Endothelial cell (in vitro differentiated cells): ENCODE data around the gene TMEM98. TPM values are rescaled to one million over a fixed set of nuclear protein-coding genes. Genes with fewer than 3 reads are reported as not detected.
"Not testable (repeated sequence)": the region's sequence is repeated elsewhere in the genome, so short reads cannot be mapped to it uniquely, and the experiment has no call there.

Source experiments
- DNase-seq: peaks from one replicate; pipeline ENCODE4 v3.0.0; 2021; ENCODE audit warnings: low spot score
- H3K27ac Mint-ChIP-seq: one replicate; pipeline ENCODE4 v1.8.0; 2021; ENCODE audit warnings: mixed read lengths, inconsistent platforms; ENCODE audit not compliant: unreplicated experiment
- H3K27me3 Mint-ChIP-seq: one replicate; pipeline ENCODE4 v1.8.0; 2021; ENCODE audit warnings: mild to moderate bottlenecking, moderate library complexity, mixed read lengths, inconsistent platforms; ENCODE audit not compliant: unreplicated experiment
- H3K36me3 Mint-ChIP-seq: one replicate; pipeline ENCODE4 v1.8.0; 2021; ENCODE audit warnings: mild to moderate bottlenecking, low read depth, mixed read lengths, inconsistent platforms; ENCODE audit not compliant: unreplicated experiment
- H3K4me1 Mint-ChIP-seq: one replicate; pipeline ENCODE4 v1.8.0; 2021; ENCODE audit warnings: mild to moderate bottlenecking, mixed read lengths, inconsistent platforms; ENCODE audit not compliant: unreplicated experiment
- H3K4me3 Mint-ChIP-seq: one replicate; pipeline ENCODE4 v1.8.0; 2021; ENCODE audit warnings: mild to moderate bottlenecking, mixed read lengths, inconsistent platforms; ENCODE audit not compliant: unreplicated experiment
- H3K9me3 Mint-ChIP-seq: one replicate; pipeline ENCODE4 v1.8.0; 2021; ENCODE audit warnings: mixed read lengths, inconsistent platforms; ENCODE audit not compliant: unreplicated experiment
- total RNA-seq: library from RNA; stranded (reverse); fragmentation: NEBNext Ultra II Directional; extraction: Animal tissue kit (Norgen Biotek cat#: 25700); gene quantifications from one replicate; pipeline ENCODE4 v1.2.1, GENCODE V29; 2021; ENCODE audit not compliant: unreplicated experiment
- TF ChIP-seq, protein P1 (sequence below): fragments of 200-600 bp; sonication (generic); IDR thresholded peaks from one replicate; pipeline ENCODE4 v1.5.0; 2021; ENCODE audit warnings: antibody characterized with exemption; ENCODE audit not compliant: unreplicated experiment

TMEM98 gene
- total RNA-seq, 1 donor from 2014 or later: 84.2 TPM

DNA sequence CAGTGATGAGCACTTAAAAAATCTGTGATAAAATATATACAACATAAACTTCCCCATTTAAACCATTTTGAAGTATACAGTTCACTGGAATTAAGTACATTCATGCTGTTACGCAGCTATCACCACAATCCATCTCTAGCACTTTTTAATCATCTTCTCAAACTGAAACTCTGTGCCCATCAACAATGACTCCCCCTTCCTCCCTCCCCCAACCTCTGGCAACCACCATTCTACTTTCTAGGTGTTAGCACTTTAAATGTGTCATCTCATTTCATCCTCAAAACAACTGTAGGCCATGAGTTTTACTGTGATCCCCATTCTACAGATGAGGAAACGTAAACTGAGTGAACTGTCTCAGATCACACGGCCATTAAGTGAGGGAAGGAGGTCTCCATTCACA is 13.8 kb upstream of the TMEM98 start:
- Mint-ChIP-seq H3K4me3 (no peak overlapping the region), H3K27me3 (peaks cover 5% of the 10 kb centered on the region), H3K36me3 (no peaks in the 10 kb centered on the region), H3K4me1 (peaks cover 5% of the 10 kb centered on the region), H3K9me3 (no peaks in the 10 kb centered on the region), H3K27ac (no peak overlapping the region)
- no peak for DNase-seq
- TF ChIP-seq, protein P1, sequence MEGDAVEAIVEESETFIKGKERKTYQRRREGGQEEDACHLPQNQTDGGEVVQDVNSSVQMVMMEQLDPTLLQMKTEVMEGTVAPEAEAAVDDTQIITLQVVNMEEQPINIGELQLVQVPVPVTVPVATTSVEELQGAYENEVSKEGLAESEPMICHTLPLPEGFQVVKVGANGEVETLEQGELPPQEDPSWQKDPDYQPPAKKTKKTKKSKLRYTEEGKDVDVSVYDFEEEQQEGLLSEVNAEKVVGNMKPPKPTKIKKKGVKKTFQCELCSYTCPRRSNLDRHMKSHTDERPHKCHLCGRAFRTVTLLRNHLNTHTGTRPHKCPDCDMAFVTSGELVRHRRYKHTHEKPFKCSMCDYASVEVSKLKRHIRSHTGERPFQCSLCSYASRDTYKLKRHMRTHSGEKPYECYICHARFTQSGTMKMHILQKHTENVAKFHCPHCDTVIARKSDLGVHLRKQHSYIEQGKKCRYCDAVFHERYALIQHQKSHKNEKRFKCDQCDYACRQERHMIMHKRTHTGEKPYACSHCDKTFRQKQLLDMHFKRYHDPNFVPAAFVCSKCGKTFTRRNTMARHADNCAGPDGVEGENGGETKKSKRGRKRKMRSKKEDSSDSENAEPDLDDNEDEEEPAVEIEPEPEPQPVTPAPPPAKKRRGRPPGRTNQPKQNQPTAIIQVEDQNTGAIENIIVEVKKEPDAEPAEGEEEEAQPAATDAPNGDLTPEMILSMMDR: no peak

DNA sequence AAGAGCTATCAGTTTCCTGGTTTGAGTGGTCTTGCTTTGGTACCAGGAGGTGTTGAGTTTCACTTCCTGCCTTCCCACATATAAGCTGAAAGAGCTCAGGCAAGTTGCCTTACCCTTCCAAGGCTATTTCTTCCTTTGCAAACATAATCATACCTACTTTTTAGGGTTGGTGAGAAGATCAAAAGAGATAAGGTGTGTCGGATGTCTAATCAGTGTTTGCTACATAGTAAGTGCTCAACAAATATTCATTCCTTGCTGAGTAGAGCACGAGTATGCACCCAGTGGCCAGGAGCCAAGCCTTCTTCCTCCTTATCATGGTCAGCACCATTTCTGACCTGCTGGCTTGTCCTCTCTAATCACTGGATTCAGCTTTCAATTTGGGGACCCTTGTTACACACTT is 12.7 kb upstream of the TMEM98 start:
- no peak for DNase-seq
- H3K4me1 Mint-ChIP-seq: peaks cover 5% of the 10 kb centered on the region
- no peak overlapping the region for H3K27ac Mint-ChIP-seq
- no peak overlapping the region for H3K4me3 Mint-ChIP-seq
- H3K27me3 Mint-ChIP-seq: peaks cover 3% of the 10 kb centered on the region
- H3K9me3 Mint-ChIP-seq: no peaks in the 10 kb centered on the region
- H3K36me3 Mint-ChIP-seq: no peaks in the 10 kb centered on the region
- TF ChIP-seq, protein P1: no peak

DNA sequence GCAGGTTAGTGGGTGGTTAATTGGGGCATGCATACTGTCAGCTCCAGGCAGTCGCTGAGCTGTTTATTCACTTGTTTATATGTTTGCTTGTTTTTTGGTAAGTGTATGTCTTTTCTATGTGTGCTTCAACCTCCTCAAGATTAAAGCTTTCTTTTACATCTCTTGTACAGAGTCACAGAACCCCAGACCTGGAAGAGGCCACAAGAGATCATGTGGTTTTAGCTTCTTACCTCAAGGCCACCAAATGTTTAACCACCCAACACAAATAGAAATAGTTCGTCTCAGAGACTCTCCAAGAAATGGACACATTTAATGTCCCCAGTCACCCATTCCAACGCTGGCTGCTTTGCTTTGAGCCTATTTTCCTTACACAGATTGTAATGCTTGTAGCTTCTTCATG is 11.8 kb upstream of the TMEM98 start:
- Mint-ChIP-seq H3K4me1 (peaks cover 5% of the 10 kb centered on the region), H3K4me3 (no peak overlapping the region), H3K27ac (no peak overlapping the region), H3K36me3 (no peaks in the 10 kb centered on the region), H3K27me3 (peaks cover 3% of the 10 kb centered on the region), H3K9me3 (no peaks in the 10 kb centered on the region)
- TF ChIP-seq, protein P1: no peak
- DNase-seq: no peak

DNA sequence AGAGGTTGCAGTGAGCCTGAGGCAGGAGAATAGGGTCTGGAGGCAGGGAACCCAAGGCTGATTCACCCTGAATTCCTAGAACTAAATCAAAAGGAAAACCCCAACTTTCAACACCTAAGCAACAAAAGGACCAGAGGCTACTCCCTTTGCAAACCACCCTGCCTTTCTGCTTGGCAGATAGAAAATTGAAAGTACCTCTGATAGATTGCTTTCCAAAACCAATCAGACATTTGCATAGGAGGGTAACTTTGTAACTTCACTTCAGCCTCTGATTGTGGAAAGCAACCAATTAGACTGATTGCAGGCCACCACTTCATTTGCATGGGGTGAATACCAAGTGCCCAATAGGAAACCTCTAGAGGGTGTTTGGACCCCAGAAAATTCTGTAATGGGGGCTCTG is 10.9 kb upstream of the TMEM98 start:
- H3K36me3 Mint-ChIP-seq: no peaks in the 10 kb centered on the region
- no peak overlapping the region for H3K27ac Mint-ChIP-seq
- TF ChIP-seq, protein P1: no peak
- H3K27me3 Mint-ChIP-seq: peaks cover 3% of the 10 kb centered on the region
- no peak overlapping the region for H3K4me3 Mint-ChIP-seq
- DNase-seq: no peak
- peaks cover 5% of the 10 kb centered on the region for H3K4me1 Mint-ChIP-seq
- H3K9me3 Mint-ChIP-seq: no peaks in the 10 kb centered on the region

DNA sequence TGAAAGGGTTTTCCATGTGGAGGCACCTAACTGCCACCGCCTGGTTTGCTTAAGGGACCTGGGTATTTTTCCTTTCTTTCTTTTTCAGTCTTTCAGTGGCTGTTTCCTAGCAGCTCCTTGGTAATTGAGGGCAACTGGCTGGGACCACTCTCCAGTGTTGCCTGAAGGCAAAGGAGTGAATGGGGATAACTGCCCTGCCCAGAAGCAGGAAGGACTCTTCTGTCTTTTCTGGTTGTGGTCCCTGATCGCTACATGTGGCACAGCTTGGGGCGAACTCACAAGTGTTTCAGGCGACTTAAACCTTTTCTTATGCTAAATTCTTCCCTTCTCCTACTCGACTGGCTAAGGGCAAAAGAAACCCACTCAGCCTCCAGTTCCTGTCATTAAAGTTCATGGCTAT is 10.1 kb upstream of the TMEM98 start:
- Mint-ChIP-seq H3K4me3 (no peak overlapping the region), H3K4me1 (peaks cover 3% of the 10 kb centered on the region), H3K9me3 (no peaks in the 10 kb centered on the region), H3K36me3 (no peaks in the 10 kb centered on the region), H3K27me3 (peaks cover 3% of the 10 kb centered on the region), H3K27ac (no peak overlapping the region)
- no peak for DNase-seq
- TF ChIP-seq, protein P1: no peak

DNA sequence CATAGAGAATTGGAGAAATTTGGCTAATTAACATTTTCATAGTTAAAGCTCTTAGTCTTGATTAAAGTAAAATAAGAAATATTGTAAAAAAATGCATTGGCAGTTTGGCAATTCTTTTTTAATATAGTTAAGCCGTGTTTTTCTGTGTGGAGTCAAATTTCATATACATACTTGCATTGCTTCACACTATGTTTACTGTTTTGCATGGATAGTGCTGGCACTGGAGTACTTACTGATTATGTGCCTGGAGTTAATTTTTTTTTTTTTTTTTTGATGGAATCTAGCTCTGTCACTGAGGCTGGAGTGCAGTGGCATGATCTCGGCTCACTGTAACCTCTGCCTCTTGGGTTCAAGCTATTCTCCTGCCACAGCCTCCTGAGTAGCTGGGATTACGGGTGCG is 8.1 kb upstream of the TMEM98 start:
- not testable (repeated sequence) for H3K27me3 Mint-ChIP-seq, H3K27ac Mint-ChIP-seq, H3K4me3 Mint-ChIP-seq, H3K4me1 Mint-ChIP-seq, H3K36me3 Mint-ChIP-seq, H3K9me3 Mint-ChIP-seq, DNase-seq
